ENCODE results near the gene NDUFAF8. TPM values are rescaled to one million over a fixed set of nuclear protein-coding genes. Genes with fewer than 3 reads are reported as not detected.

NDUFAF8 gene
- total RNA-seq, 1 experiment from 2014 or later, result 60.1 TPM

- Histone ChIP-seq H3K9me3 (ENCODE audit: control insufficient read depth, low read depth, low read length) (no peaks in the 10 kb centered on the region), H3K4me1 (ENCODE audit: insufficient read depth, low read length) (no peaks in the 10 kb centered on the region), H2AK5ac (ENCODE audit: insufficient read length, low read length) (no peak overlapping the region), H3K27ac (ENCODE audit: insufficient read length, low read depth, low read length) (no peak overlapping the region), H3K4me2 (ENCODE audit: insufficient read depth, insufficient read length, low read length) (no peak overlapping the region), H4K20me1 (ENCODE audit: control insufficient read depth, insufficient read depth, insufficient read length) (no peaks in the 10 kb centered on the region), H2BK20ac (ENCODE audit: low read depth, low read length, poor library complexity, severe bottlenecking) (no peak overlapping the region), H2AFZ (ENCODE audit: low read length) (no peak overlapping the region), H3K23ac (ENCODE audit: insufficient read length, low read depth, low read length) (no peak overlapping the region), H2BK15ac (ENCODE audit: low read depth, low read length) (no peak overlapping the region), H3K9ac (ENCODE audit: extremely low read depth, insufficient read length, low read length) (no peak overlapping the region), H3K14ac (ENCODE audit: insufficient read depth, low read length) (no peak overlapping the region), H4K5ac (ENCODE audit: insufficient read length, low read depth, low read length) (no peak overlapping the region), H2BK120ac (ENCODE audit: low read depth, low read length, poor library complexity, severe bottlenecking) (no peak overlapping the region), H2BK5ac (ENCODE audit: insufficient read length, low read length) (no peak overlapping the region), H3K27me3 (ENCODE audit: insufficient read depth, low read length) (no peaks in the 10 kb centered on the region), H3K56ac (ENCODE audit: insufficient read length, low read depth, low read length) (no peak overlapping the region), H3K23me2 (ENCODE audit: insufficient read length, low read depth, low read length, poor library complexity, severe bottlenecking) (no peaks in the 10 kb centered on the region), H3T11ph (ENCODE audit: low read length) (no peak overlapping the region), H2BK12ac (ENCODE audit: insufficient read length, low read depth, low read length) (no peak overlapping the region), H3K79me1 (ENCODE audit: insufficient read depth, low read depth, low read length, poor library complexity, severe bottlenecking) (no peaks in the 10 kb centered on the region), H3K4ac (ENCODE audit: low read depth, low read length) (no peak overlapping the region), H4K91ac (ENCODE audit: insufficient read length, low read depth, low read length) (no peak overlapping the region), H3K79me2 (ENCODE audit: insufficient read depth, low read length) (no peaks in the 10 kb centered on the region), H3K18ac (ENCODE audit: insufficient read length, low read depth, low read length) (no peak overlapping the region), H4K8ac (replicated peaks; ENCODE audit: insufficient read length, low read depth, low read length) (no peak overlapping the region)
- H3K36me3 Mint-ChIP-seq (ENCODE audit: insufficient read depth in 1 of 3, low read depth in 3 of 3), result peaks cover 0 to 17% (median 9%) of the 10 kb centered on the region in 3 experiments; a peak in 6 of 7 replicates
- no peak for DNase-seq
- H3K4me3 Mint-ChIP-seq, result no peak overlapping the region
- WGBS (ENCODE audit: extremely low coverage, insufficient read length, low lambda C conversion rate), result no CpG with 5 or more reads among the region's 38 CpGs
- H3K9me3 Mint-ChIP-seq, result no peaks in the 10 kb centered on the region
- H3K27ac Mint-ChIP-seq, result no peak overlapping the region
- TF ChIP-seq CTCF (conservative IDR thresholded peaks at IDR 0.05), result no peak
- H3K4me1 Mint-ChIP-seq, result no peaks in the 10 kb centered on the region
- no peaks in the 10 kb centered on the region for H3K27me3 Mint-ChIP-seq (ENCODE audit: low read depth)
Observed at GRCh38 chr17:81193470-81194224, 45.5 kb upstream of the NDUFAF8 start.
